HG03442 (cell line): Measurements from ENCODE around the gene SLC25A34.
A peak's percentile ranks its signal among the peaks of the same experiment; 100 is the strongest.
"Not testable (repeated sequence)": the region's sequence is repeated elsewhere in the genome, so short reads cannot be mapped to it uniquely, and the experiment has no call there.

ENCODE experiments used
- ATAC-seq: cut with Tn5 transposase; IDR thresholded peaks from one replicate; pipeline ENCODE4 v1.9.1; 2021; ENCODE audit warnings: mild to moderate bottlenecking, moderate library complexity; ENCODE audit not compliant: unreplicated experiment

The SLC25A34 gene

DNA sequence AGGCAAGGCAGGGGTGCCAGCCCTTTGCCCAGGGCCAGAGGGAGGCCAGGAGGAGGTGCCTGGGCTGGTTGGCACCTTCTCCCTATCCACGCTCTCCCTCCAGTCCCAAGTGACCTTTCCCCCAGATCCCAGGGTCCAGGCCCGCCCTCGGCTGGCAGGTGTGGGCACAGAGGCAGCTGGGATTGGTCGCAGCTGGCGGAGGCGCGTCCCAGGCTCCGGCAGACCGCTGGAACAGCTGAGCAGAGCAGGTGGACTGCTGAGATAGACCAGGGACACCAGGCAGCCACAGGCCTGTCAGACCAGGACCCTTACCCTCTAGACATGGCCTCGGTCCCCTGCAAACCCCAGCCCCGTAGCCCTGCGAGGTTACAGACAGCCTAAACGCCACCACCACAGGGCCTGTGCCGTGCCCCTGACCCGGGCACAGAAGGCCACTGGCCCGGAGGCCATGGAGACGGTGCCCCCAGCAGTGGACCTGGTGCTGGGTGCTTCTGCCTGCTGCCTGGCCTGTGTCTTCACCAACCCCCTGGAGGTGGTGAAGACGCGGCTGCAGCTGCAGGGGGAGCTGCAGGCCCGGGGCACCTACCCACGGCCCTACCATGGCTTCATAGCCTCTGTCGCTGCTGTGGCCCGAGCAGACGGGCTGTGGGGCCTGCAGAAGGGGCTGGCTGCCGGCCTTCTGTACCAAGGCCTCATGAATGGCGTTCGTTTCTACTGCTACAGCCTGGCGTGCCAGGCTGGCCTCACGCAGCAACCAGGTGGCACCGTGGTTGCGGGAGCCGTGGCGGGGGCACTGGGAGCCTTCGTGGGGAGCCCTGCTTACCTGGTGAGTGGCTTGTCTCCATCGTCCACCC is at the start of gene SLC25A34:
Gene SLC25A34, plus strand, starts transcription at position 221 of the 854 bp plus-strand sequence. Its CDS starts 228 bp downstream, at position 449.
- ATAC-seq, result no peak

- no peak for ATAC-seq
Observed at GRCh38 chr1:15687446-15687845, 48.6 kb upstream of the SLC25A34 start.

DNA sequence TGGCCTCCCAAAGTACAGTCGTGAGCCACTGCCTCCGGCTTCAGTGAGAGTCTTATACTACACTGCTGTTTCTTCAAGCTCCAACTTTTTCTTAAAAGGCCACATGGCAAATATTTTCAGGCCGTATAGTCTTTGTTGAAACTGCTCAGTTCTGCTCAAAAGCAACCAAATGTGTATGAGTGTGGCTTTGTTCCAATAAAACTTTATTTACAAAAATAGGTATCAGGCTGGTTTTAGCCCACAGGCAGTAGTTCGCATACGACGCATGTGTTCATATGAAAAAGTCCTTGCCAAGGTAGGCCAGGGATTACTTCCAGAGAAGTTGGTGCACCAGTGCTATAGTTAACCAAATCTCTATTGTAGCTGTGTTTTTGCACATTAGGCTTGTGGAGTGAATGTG is 45.7 kb upstream of the SLC25A34 start:
- no peak for ATAC-seq

DNA sequence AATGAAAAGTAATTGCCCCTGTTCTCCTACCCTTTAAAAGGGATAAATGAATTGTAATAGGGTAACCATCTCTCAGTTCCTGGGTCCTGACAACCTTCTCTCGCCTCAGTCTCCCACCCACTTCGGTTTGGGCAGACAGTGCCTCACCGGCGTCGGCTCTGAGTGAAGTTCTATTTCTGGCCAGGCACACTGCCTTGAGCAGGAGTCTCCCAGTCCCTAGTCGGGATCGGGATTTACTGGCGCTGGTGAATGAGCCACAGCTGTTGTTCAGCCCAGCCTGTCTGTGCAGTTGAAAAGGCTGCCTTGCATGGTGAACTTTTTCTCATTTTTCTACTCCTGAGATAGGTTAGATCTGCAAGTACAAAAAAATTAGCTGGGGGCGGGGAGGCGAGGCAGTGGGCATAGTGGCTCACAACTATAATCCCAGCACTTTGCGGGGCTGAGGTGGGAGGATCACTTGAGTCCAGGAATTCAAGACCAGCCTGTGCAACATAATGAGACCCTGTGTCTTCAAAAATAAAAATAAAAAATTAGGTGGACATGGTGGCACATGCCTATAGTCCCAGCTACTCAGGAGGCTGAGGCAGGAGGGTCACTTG is 44.5 kb upstream of the SLC25A34 start:
- ATAC-seq, result no peak

GRCh38 chr1:15692121-15692682 is 43.9 kb upstream of the SLC25A34 start:
- no peak for ATAC-seq

- no peak for ATAC-seq
Observed at GRCh38 chr1:15693371-15693770, 42.7 kb upstream of the SLC25A34 start.

DNA sequence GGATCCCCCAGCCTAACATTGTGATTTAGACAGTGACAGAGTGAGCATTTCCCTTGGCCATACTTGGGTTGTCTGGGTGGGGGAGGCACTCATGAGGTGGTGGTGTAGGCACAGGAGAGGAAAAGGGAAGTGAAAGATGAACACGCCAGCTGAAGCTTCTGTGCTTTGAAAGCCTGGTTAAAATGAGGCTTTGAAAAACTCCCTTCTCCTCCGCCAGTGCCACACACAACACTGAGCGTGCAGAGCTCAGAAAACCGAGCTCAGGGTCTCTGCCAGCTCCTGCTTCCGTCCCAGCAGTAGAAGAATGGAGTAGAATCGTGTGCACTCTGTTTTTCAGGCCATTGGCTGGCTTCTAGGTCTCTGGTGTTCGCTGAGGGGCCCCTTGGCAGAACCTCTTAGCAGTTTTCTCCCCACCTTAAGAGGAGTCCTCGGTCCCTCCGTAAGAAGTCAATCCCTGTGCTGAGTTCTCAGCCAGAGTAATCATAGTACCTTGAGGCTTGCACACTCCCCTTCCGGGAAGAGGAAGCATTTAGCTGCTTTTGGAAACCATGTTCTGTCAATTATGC is 39.0 kb upstream of the SLC25A34 start:
- peak; percentile 89 for ATAC-seq

- ATAC-seq, result no peak
Observed at GRCh38 chr1:15698201-15698600, 37.9 kb upstream of the SLC25A34 start.

- ATAC-seq, result not testable (repeated sequence)
Observed at GRCh38 chr1:15699321-15699720, 36.7 kb upstream of the SLC25A34 start.

GRCh38 chr1:15700508-15700907 is 35.5 kb upstream of the SLC25A34 start:
- no peak for ATAC-seq

DNA sequence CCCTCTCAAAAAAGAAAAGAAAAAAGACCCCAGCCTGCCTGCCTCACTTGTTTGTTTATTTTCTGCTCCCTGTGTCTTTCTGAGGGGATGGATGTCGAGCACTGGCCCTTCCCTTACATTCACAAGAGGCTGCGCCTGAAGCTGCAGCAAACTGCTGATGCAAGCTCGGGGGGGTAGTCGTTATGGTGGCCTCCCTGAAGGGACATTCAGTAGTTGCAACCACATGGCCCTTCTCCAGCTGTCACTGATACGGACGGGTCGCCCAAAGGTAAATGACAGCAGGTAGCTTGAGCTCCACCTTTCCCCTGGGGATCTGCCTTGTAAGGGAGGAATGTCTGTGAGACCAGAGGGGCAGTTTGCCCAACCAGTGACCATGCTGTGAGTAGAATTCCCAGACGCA is 34.3 kb upstream of the SLC25A34 start:
- no peak for ATAC-seq

- ATAC-seq, result no peak
Observed at GRCh38 chr1:15702722-15703550, 33.1 kb upstream of the SLC25A34 start.

DNA sequence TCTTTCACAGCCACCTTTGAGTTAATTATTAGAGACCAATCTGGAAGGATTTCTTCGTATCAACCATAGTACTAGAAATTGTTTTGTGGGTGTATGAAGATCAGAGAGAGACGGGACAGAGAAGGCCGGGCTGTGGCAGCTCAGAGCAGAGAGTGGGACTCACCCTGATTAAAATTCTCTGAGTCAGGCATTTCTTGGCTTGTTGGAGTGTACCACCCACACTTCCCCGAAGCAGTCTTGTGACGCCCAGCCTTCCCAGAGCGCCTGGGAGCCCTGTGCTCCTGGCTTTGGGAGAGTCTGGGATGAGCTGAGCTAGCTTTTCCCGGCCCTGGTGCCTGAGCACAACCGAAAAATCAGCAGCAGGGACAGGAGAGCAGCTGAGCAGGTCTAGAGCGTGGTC is 32.5 kb upstream of the SLC25A34 start:
- no peak for ATAC-seq

GRCh38 chr1:15704526-15705183 is 31.4 kb upstream of the SLC25A34 start:
- no peak for ATAC-seq

- no peak for ATAC-seq
Observed at GRCh38 chr1:15705184-15705566, 30.9 kb upstream of the SLC25A34 start.

DNA sequence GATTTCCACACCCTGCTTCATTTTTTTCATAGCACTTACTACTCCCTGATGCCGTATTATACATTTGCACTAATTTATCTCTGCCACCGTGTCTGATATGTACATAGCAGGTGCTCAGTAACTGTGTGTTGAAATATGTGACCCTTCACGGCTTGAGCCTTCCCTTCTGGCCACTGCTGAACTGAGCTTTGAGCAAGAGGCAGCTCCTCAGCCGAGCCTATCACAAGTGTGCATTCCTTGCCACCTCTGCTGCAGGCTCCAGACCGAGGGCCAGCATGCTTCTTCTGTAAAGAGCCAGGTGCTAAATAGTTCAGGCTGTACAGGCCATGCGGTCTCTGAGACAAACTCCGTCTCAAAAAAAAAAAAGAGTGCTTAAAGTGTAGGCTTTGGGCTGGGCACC is 29.3 kb upstream of the SLC25A34 start:
- no peak for ATAC-seq

DNA sequence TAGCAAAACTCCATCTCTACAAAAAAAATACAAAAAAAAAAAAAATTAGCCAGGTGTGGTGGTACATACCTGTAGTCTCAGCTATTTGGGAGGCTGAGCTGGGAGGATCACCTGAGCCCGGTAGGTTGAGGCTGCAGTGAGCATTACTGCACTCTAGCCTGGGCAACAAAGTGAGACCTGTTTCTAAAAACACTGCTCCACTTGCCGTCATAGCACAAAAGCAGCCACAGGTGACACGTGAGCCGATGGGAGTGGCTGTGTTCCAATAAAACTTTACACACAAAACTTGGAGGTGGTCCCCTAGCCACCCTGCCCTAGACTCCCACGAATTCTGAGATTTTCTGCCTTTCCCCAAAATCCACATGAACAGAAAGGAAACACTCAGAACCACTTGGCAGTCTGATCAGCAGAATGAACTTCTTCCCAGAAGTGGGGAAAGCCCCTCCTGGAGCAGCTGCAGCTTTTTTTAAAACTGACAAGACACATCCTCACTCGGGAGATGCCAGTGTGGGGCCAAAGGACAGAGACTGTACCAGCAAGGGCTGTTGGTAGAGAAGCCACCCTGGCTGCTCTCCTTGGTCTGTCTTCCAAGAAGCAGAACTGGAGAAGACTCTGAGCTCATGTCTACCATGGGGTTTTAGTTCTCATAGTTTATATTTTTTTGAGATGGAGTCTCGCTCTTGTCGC is 28.7 kb upstream of the SLC25A34 start:
- no peak for ATAC-seq

DNA sequence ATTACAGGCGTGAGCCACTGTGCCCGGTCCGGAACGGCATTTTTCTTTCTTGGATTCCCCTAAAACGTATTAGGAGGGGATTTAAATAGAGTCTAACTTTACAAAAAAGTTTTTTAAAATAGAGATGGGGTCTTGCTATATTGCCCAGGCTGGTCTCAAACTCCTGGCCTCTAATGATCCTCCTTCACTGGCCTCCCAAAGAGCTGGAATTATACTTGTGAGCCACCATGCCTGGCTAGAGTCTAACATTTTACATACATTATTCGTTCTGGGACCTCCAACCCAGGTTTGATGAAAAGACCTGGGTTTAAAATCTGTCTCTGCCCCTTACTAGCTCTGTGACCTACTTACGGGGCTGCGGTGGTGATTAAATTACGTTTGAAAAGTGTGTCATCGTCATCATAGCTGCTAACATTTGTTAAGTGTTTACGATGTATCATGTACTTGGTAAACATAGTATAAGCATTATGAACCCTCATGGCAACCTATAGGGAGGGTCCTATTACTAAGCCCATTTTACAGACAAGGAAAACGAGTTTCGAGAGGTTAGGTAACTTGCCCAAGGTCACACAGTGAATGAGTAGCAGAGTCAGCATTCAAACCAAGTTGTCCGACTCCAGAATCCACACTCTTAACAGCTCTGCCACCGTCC is 27.4 kb upstream of the SLC25A34 start:
- no peak for ATAC-seq

DNA sequence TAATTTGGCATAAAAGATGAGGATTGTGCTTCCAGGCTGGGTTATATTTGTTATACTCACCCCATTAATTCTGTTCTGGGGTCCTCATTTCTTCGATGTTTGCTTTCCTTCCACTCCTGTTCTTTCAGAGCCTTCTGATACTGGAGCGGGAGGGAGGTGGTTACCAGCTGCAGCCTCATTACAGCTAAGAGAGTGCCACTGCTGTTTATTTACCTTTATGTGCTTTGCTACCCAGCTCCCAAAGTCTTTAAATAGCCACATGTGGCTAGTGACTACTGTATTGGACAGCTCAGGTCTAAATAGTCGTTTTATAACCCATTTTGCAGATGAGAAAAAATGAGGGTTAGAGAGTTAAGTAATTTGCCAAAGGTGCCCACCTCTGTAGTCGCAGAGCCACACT is 26.8 kb upstream of the SLC25A34 start:
- ATAC-seq, result no peak
